Activated T-helper 17 cell treated with anti-CD3 and anti-CD28 coated beads, Interleukin-2, amount 50 U/mL, for 72 hours (primary cell): ENCODE results near the gene FCER2. TPM values are rescaled to one million over a fixed set of nuclear protein-coding genes. Genes with fewer than 3 reads are reported as not detected.
"Not testable (repeated sequence)": the region's sequence is repeated elsewhere in the genome, so short reads cannot be mapped to it uniquely, and the experiment has no call there.

Experiments
- ATAC-seq: fragments of 150-1000 bp; cut with Tn5 transposase; replicated peaks from 2 replicates; pipeline ENCODE4 v1.10.0; 2021; ENCODE audit warnings: mild to moderate bottlenecking, moderate library complexity
- H3K27ac Mint-ChIP-seq: one replicate; pipeline ENCODE4 v1.8.0; 2022; ENCODE audit warnings: mixed read lengths
- H3K27me3 Mint-ChIP-seq: one replicate; pipeline ENCODE4 v1.8.0; 2022; ENCODE audit warnings: mixed read lengths
- H3K36me3 Mint-ChIP-seq: one replicate; pipeline ENCODE4 v1.8.0; 2022; ENCODE audit warnings: low read depth, mild to moderate bottlenecking, mixed read lengths
- H3K4me1 Mint-ChIP-seq: one replicate; pipeline ENCODE4 v1.8.0; 2022; ENCODE audit warnings: mixed read lengths
- H3K4me3 Mint-ChIP-seq: one replicate; pipeline ENCODE4 v1.8.0; 2022; ENCODE audit warnings: mild to moderate bottlenecking, mixed read lengths
- H3K9me3 Mint-ChIP-seq: one replicate; pipeline ENCODE4 v1.8.0; 2022; ENCODE audit warnings: mixed read lengths
- total RNA-seq, 2 donors: library from RNA; stranded (reverse); gene quantifications; one replicate each; pipeline ENCODE4 v1.2.3, GENCODE V29; 2022

The FCER2 gene
- total RNA-seq, 2 donors from 2014 or later = 0.65 to 2.8 TPM

DNA sequence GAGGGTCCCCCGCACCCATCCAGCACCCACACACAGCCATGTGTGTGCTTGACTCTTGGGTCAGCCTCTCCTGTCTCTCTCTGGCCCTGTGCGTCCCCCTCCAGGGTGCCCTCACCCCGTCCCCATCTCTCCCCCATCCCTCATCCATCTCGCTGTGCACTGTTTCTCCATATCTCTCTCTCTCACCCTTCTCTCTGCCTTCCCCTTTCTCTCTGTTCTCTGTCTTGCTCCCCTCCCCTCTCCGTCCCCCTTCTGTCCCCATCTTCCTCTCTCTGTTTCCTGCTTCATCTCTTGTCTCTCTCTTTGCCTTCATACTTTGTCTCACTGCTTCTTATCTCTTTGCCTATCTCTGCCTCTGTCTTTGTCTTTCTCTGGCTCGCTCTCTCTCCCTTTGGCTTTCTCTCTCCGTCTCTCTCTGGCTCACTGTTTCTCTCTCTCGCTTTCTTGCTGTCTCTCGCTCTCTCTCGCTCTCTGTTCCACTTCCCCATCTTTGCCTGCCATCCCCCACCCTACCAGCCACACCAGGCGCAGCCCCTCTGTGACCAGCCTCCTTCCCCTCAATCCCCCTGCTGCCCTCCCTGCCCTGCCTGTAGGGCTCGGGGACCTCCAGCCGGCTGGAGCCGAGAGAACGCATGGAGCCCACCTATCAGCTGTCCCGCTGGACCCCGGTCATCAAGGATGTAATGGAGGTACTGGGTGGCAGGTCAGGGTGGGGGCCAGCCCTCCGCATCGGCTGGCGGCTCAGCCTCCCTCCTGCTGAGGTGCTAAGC, 56.1 kb downstream of the FCER2 start:
- no peak for ATAC-seq
- H3K4me3 Mint-ChIP-seq = no peak overlapping the region
- H3K36me3 Mint-ChIP-seq = peaks cover 14% of the 10 kb centered on the region
- no peak overlapping the region for H3K27ac Mint-ChIP-seq
- no peaks in the 10 kb centered on the region for H3K9me3 Mint-ChIP-seq
- H3K4me1 Mint-ChIP-seq = no peaks in the 10 kb centered on the region
- H3K27me3 Mint-ChIP-seq = no peaks in the 10 kb centered on the region

GRCh38 chr19:7645163-7645562, 56.8 kb downstream of the FCER2 start:
- H3K9me3 Mint-ChIP-seq = no peaks in the 10 kb centered on the region
- peaks cover 17% of the 10 kb centered on the region for H3K36me3 Mint-ChIP-seq
- no peaks in the 10 kb centered on the region for H3K27me3 Mint-ChIP-seq
- ATAC-seq = no peak
- no peak overlapping the region for H3K27ac Mint-ChIP-seq
- no peak overlapping the region for H3K4me3 Mint-ChIP-seq
- peaks cover 3% of the 10 kb centered on the region for H3K4me1 Mint-ChIP-seq

GRCh38 chr19:7644550-7644877, 57.4 kb downstream of the FCER2 start:
- H3K4me1 Mint-ChIP-seq = peaks cover 9% of the 10 kb centered on the region
- H3K4me3 Mint-ChIP-seq = no peak overlapping the region
- ATAC-seq = no peak
- H3K9me3 Mint-ChIP-seq = no peaks in the 10 kb centered on the region
- H3K27me3 Mint-ChIP-seq = no peaks in the 10 kb centered on the region
- peaks cover 23% of the 10 kb centered on the region for H3K36me3 Mint-ChIP-seq
- H3K27ac Mint-ChIP-seq = no peak overlapping the region

GRCh38 chr19:7643629-7644549, 58.0 kb downstream of the FCER2 start:
- H3K27ac Mint-ChIP-seq, H3K27me3 Mint-ChIP-seq, H3K4me3 Mint-ChIP-seq, H3K9me3 Mint-ChIP-seq: not testable (repeated sequence)
- ATAC-seq = peak; percentile 45
- H3K4me1 Mint-ChIP-seq = peaks cover 11% of the 10 kb centered on the region
- peaks cover 30% of the 10 kb centered on the region for H3K36me3 Mint-ChIP-seq

GRCh38 chr19:7643031-7643415, 58.9 kb downstream of the FCER2 start:
- ATAC-seq = no peak
- H3K36me3 Mint-ChIP-seq = peaks cover 32% of the 10 kb centered on the region
- H3K27ac Mint-ChIP-seq = no peak overlapping the region
- H3K4me1 Mint-ChIP-seq = peaks cover 11% of the 10 kb centered on the region
- H3K4me3 Mint-ChIP-seq = no peak overlapping the region
- no peaks in the 10 kb centered on the region for H3K27me3 Mint-ChIP-seq
- no peaks in the 10 kb centered on the region for H3K9me3 Mint-ChIP-seq

DNA sequence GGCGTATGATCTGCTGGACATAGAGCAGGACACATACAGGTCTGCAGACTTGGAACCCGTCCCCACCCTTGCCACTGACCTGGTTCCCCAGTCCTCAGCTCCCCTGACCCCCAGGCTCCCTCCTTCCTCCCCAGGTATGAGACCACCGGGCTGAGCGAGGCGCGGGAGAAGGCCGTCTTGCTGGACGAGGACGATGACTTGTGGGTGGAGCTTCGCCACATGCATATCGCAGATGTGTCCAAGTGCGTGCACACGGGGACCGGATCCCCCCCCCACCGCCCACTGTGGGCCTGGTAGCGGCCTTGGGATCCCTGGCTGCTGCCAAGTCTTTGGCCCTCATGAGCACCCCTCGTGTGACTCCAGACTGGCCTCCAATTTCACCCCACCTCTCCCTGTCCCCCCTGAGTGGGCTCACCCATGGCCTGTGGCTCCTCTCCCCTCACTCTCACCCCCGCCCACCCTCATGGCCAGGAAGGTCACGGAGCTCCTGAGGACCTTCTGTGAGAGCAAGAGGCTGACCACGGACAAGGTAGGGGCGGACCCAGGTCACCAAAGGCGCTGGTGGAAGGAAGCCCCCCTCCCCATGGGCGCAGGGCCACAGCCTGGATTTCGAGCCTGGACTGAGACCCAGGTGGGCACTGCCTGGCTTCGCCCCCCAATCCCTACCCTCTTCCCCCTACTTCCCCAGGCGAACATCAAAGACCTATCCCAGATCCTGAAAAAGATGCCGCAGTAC, 59.5 kb downstream of the FCER2 start:
- no peak for ATAC-seq
- H3K27ac Mint-ChIP-seq = no peak overlapping the region
- no peaks in the 10 kb centered on the region for H3K9me3 Mint-ChIP-seq
- H3K4me3 Mint-ChIP-seq = no peak overlapping the region
- peaks cover 11% of the 10 kb centered on the region for H3K4me1 Mint-ChIP-seq
- no peaks in the 10 kb centered on the region for H3K27me3 Mint-ChIP-seq
- H3K36me3 Mint-ChIP-seq = peaks cover 37% of the 10 kb centered on the region

GRCh38 chr19:7641290-7642276, 60.3 kb downstream of the FCER2 start:
- H3K4me1 Mint-ChIP-seq = peaks cover 11% of the 10 kb centered on the region
- H3K27me3 Mint-ChIP-seq = no peaks in the 10 kb centered on the region
- H3K9me3 Mint-ChIP-seq = no peaks in the 10 kb centered on the region
- no peak for ATAC-seq
- H3K36me3 Mint-ChIP-seq = peaks cover 37% of the 10 kb centered on the region
- no peak overlapping the region for H3K4me3 Mint-ChIP-seq
- H3K27ac Mint-ChIP-seq = no peak overlapping the region

- no peak overlapping the region for H3K27ac Mint-ChIP-seq
- H3K4me3 Mint-ChIP-seq = no peak overlapping the region
- no peak for ATAC-seq
- no peaks in the 10 kb centered on the region for H3K9me3 Mint-ChIP-seq
- H3K36me3 Mint-ChIP-seq = peaks cover 34% of the 10 kb centered on the region
- no peaks in the 10 kb centered on the region for H3K27me3 Mint-ChIP-seq
- H3K4me1 Mint-ChIP-seq = peaks cover 11% of the 10 kb centered on the region
These were observed 61.1 kb downstream of the FCER2 start for GRCh38 chr19:7640803-7641202.

DNA sequence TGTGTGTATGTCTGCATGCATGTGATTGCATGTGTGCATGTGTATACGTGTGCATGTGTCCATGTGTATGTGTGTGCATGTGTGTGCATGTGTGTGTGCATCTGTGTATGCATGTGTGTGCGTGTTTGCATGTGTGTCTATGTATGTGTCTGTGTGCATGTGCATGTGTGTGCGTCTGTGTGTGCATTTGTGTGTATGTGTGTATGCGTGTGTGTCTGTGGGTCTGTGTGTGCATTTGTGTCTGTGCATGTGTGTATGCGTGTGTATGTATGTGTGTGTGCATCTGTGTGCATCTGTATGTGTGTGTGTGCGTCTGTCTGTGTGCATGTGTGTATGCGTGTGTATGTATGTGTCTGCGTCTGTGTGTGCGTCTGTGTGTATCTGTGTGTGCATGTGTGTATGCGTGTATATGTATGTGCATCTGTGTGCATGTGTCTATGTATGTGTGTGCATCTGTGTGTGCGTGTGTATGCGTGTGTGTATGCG, 62.0 kb downstream of the FCER2 start:
- Mint-ChIP-seq H3K27me3 (no peaks in the 10 kb centered on the region), H3K9me3 (no peaks in the 10 kb centered on the region), H3K4me3 (no peak overlapping the region), H3K27ac (no peak overlapping the region), H3K36me3 (peaks cover 30% of the 10 kb centered on the region), H3K4me1 (peaks cover 11% of the 10 kb centered on the region)
- no peak for ATAC-seq

DNA sequence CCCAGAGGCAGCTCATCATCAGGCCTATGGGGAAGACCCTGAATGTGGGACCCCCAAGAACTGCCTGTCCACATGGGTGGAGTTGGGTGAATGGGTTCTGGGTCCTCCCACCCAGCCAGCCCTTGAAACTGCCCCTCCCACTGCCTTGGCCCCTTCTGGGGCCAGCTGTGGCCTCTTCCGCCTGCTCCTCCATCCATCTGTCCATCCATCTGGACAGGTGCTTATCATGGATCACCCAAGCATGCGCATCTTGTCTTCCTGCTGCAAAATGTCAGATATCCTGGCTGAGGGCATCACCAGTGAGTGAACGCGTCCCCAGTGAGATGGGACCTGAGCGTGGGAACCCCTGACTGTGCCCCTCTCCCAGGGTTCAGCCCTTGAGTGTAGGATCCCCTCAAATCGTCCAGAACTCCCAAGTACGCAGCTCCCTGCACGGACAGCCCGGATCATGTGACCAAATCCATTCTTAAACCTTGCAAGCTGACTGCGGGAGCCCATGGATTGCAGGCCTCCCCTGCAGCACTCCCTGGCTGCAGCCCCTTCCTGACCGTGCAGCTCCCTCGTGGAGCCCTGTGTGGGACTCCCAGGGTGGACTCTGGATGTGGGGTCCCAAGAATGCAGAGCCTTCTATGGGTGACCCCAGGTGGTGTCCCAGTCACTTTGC, 63.0 kb downstream of the FCER2 start:
- Mint-ChIP-seq H3K9me3 (no peaks in the 10 kb centered on the region), H3K27me3 (no peaks in the 10 kb centered on the region), H3K4me3 (peak overlapping the region; percentile 23), H3K36me3 (peaks cover 30% of the 10 kb centered on the region), H3K27ac (no peak overlapping the region), H3K4me1 (peaks cover 15% of the 10 kb centered on the region)
- ATAC-seq = no peak
